Colonic mucosa (tissue), 4 donors: ENCODE measurements around the gene PTPMT1. TPM values are rescaled to one million over a fixed set of nuclear protein-coding genes. Genes with fewer than 3 reads are reported as not detected.
"Not testable (repeated sequence)": the region's sequence is repeated elsewhere in the genome, so short reads cannot be mapped to it uniquely, and the experiment has no call there.

Source experiments
- DNase-seq: peaks from one replicate; pipeline ENCODE4 v3.0.0-alpha.2; 2020
- H3K27ac ChIP-seq: fragments of 200-600 bp; one replicate; pipeline ENCODE4 v1.8.0; 2021
- H3K27me3 ChIP-seq: fragments of 200-600 bp; one replicate; pipeline ENCODE4 v1.8.0; 2021
- H3K36me3 ChIP-seq: fragments of 200-600 bp; one replicate; pipeline ENCODE4 v1.8.0; 2021
- H3K4me1 ChIP-seq: fragments of 200-600 bp; one replicate; pipeline ENCODE4 v1.8.0; 2021; ENCODE audit warnings: mild to moderate bottlenecking
- H3K4me3 ChIP-seq: fragments of 200-600 bp; one replicate; pipeline ENCODE4 v1.8.0; 2021
- H3K9ac ChIP-seq, 2 donors: one replicate each; pipeline ENCODE4 v1.7.0; 2013; ENCODE audit warnings: control low read depth in 2 of 2, low read depth in 2 of 2, low read length in 2 of 2
- H3K9me3 ChIP-seq: fragments of 200-600 bp; one replicate; pipeline ENCODE4 v1.8.0; 2021
- intact Hi-C: fragments of 100-400 bp; cut with DNase I; formaldehyde crosslinking; loops from one replicate; pipeline ENCODE4 v1.14.1; 2022
- total RNA-seq, 2 donors: library from RNA; stranded (reverse); fragmentation: NEBNext Ultra II Directional in 1 of 2; extraction: Animal tissue kit (Norgen Biotek cat#: 25700) in 1 of 2; gene quantifications; one replicate each; pipeline ENCODE4 v1.2.1, GENCODE V29; 2021
- TF ChIP-seq, protein P1 (sequence below): fragments of 200-600 bp; IDR thresholded peaks from one replicate; pipeline ENCODE4 v1.8.0; 2022; ENCODE audit warnings: antibody characterized with exemption, mild to moderate bottlenecking
- donor health status: healthy.
- donor health status: DM: no; HTN: no; CAD: no.
- donor health status: DM: no; HTN: no; CAD: no.

Gene PTPMT1
- total RNA-seq, 2 donors from 2014 or later, result 33.6 to 52.5 TPM

DNA sequence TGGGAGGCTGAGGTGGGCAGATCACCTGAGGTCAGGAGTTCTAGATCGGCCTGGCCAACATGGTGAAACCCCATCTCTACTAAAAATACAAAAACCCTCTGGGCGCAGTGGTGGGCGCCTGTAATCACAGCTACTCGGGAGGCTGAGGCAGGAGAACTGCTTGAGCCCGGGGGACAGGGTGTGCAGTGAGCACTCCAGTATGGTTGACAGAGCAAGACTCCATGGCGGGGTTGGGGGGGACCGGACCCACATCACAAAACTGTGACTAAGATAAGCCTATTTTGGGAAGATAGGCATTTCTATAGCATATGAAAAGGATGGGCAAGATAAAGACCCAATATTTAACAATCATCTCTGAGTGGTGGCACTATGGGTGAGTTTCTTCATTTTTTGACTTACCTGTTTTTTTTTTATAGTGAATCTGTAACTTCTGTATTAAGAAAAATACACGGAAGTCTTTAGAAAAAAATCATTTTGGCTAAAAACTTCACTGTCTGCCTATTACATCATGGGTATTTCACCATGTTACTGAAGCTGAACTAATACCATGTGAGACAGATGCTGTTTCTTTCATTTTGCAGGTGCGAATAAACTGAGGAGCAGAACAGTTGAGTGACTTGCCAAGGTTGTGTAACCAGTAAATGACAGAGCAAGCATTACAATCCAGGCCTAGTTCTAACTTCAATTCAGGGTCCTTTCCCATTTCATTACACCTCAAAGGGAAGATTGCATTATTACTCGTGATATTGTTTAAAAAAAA, 14.9 kb upstream of the PTPMT1 start:
- intact Hi-C loops, result no loop called here
- no peaks in the 10 kb centered on the region for H3K27me3 ChIP-seq
- H3K27ac ChIP-seq, result no peak overlapping the region
- H3K9me3 ChIP-seq, result no peaks in the 10 kb centered on the region
- H3K4me1 ChIP-seq, result no peaks in the 10 kb centered on the region
- peak overlapping the region in 1 of 2 donors; percentile 19 for H3K9ac ChIP-seq
- TF ChIP-seq, protein P1, sequence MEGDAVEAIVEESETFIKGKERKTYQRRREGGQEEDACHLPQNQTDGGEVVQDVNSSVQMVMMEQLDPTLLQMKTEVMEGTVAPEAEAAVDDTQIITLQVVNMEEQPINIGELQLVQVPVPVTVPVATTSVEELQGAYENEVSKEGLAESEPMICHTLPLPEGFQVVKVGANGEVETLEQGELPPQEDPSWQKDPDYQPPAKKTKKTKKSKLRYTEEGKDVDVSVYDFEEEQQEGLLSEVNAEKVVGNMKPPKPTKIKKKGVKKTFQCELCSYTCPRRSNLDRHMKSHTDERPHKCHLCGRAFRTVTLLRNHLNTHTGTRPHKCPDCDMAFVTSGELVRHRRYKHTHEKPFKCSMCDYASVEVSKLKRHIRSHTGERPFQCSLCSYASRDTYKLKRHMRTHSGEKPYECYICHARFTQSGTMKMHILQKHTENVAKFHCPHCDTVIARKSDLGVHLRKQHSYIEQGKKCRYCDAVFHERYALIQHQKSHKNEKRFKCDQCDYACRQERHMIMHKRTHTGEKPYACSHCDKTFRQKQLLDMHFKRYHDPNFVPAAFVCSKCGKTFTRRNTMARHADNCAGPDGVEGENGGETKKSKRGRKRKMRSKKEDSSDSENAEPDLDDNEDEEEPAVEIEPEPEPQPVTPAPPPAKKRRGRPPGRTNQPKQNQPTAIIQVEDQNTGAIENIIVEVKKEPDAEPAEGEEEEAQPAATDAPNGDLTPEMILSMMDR, result no peak
- no peak overlapping the region for H3K4me3 ChIP-seq
- DNase-seq, result no peak
- no peaks in the 10 kb centered on the region for H3K36me3 ChIP-seq

DNA sequence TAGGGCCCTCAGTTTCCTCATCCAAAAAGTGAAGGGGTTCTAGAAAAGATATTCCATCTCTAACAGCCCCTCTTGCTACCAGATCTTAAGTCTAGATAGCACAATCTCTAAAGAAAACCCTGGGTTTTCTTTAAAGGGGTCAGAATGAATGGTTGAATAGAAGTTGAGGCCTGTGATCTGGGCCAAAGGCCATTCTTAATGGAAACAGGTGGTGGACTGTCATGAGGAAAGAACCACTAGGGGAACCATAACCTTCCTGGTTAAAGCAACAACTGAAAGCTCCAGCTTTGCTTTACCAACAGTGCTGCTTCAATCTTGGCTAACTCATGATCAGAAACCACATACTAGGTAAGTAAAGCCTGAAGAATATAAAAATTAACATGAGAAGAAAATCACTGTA, 14.3 kb upstream of the PTPMT1 start:
- H3K4me3 ChIP-seq, result no peak overlapping the region
- H3K9me3 ChIP-seq, result no peaks in the 10 kb centered on the region
- H3K36me3 ChIP-seq, result no peaks in the 10 kb centered on the region
- H3K4me1 ChIP-seq, result no peaks in the 10 kb centered on the region
- TF ChIP-seq, protein P1, result peak; percentile 23
- H3K9ac ChIP-seq, result peak overlapping the region in 1 of 2 donors; percentile 96
- H3K27ac ChIP-seq, result peak overlapping the region; percentile 95
- no peaks in the 10 kb centered on the region for H3K27me3 ChIP-seq
- intact Hi-C loops, result no loop called here
- DNase-seq, result no peak

DNA sequence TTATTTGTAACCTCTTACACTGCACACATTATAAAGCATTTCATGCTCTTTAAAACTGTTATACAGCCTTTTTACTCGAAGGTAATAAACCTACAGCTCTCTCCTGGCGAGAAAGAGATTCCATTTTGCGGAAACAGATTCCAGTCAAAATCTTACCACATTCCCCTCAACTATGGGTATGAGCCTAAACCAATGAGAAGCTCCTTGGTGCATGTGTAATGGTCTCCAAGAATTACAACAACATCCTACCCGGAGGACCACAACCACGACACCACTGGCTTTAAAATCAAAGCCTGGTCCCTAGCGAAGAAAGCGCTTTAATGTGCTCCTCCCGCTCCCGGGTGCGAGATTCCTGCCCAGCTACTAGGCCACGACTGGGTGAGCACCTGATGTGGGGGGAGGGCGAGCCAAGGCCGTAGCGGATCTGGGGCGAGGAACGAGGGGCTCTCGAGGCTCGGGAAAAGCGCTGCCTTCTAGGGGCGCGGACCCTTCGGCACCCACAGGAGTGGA, 13.3 kb upstream of the PTPMT1 start:
- Histone ChIP-seq H3K27me3 (no peaks in the 10 kb centered on the region), H3K4me1 (no peaks in the 10 kb centered on the region), H3K4me3 (peak overlapping the region; percentile 90), H3K9ac (peak overlapping the region; percentile 86 to 96), H3K9me3 (no peaks in the 10 kb centered on the region), H3K36me3 (no peaks in the 10 kb centered on the region), H3K27ac (peak overlapping the region; percentile 95)
- intact Hi-C loops, result no loop called here
- DNase-seq, result peak; percentile 57
- TF ChIP-seq, protein P1, result no peak

DNA sequence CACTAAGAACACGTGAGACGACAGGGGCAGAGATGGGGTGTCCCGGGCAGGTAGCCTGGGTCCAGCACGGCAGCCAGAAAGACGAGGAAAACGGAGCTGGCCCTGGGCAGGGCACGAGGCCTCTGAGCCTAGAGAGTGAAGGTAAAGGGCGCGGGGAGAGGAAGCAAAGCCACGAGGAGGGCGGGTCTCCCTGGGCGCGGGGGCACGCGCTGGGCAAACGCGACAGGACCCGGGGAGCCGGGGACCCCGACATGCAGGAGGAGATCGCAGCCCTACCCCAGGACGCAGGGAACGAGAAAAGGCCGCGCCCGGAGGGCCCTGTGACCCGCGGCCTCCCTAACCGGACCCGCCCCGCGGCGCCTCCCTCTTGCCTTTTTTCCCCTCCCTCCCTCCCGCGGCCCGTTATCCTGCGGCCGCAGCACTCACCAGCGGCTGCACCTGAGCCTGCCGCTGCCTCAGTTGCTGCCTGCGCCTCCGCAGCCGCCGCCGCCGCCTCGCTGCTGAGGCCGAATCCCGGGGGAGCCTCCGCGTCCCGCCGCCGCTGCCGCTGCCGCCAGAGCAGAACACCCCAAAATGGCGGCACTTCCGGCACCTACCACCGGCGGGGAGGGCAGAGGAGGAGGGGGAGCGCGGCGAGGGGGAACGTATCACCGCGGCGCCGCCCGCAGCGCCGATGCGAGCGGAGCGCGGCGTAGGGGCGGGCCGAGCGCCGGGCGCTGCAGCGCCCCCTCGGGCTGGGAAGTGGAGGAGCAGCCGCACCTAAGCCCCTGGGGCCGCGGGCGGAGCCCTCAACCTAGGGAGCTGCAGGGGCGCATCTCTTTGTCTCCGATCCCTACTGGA, 12.6 kb upstream of the PTPMT1 start, which contains the start of gene CELF1:
CELF1 (minus strand) TSS at position 567 of the 840 bp plus-strand sequence. CDS start 53,609 bp downstream, outside the sequence.
- intact Hi-C loops, result no loop called here
- Histone ChIP-seq H3K36me3 (no peaks in the 10 kb centered on the region), H3K27me3 (no peaks in the 10 kb centered on the region), H3K27ac (peak within 1 kb of the TSS; percentile 95), H3K9ac (peak within 1 kb of the TSS; percentile 86 to 96), H3K4me1 (no peaks in the 10 kb centered on the region), H3K9me3 (no peaks in the 10 kb centered on the region), H3K4me3 (peak within 1 kb of the TSS; percentile 90)
- TF ChIP-seq, protein P1, result peak; percentile 81
- peak; percentile 92 for DNase-seq

DNA sequence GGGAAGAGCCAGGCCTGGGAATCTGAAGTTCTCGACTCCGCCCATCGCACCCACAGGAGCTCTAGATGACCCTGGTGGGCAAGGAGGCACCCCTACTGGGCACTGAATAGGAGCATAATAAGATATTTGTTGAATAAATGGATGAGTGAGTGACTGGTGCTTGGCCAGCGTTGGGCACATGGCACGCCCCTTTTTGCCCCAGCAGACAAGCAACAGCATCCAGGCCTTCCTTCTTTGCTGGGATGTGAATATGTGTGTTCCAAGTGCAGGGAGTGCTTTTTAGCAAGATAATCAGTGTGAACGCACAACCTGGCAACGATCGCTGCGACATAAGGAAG, 12.0 kb upstream of the PTPMT1 start:
- no peaks in the 10 kb centered on the region for H3K4me1 ChIP-seq
- H3K9me3 ChIP-seq, result no peaks in the 10 kb centered on the region
- TF ChIP-seq, protein P1, result no peak
- peak overlapping the region; percentile 90 for H3K4me3 ChIP-seq
- no peaks in the 10 kb centered on the region for H3K27me3 ChIP-seq
- intact Hi-C loops, result no loop called here
- H3K27ac ChIP-seq, result peak overlapping the region; percentile 95
- no peak for DNase-seq
- H3K9ac ChIP-seq, result peak overlapping the region; percentile 75 to 86
- no peaks in the 10 kb centered on the region for H3K36me3 ChIP-seq

DNA sequence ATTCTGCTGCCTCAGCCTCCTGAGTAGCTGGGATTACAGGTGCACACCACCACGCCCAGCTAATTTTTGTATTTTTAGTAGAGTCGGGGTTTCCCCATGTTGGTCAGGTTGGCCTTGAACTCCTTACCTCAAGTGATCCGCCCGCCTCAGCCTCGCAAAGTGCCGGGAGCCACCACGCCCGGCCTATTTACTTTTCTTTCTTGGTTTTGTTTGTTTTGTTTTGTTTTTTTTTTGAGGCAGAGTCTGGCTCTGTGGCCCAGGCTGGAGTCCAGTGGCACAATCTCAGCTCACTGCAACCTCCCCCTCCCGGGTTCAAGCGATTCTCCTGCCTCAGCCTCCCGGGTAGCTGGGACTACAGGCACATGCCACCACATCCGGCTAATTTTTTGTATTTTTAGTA, 8.4 kb upstream of the PTPMT1 start:
- intact Hi-C loops, result not testable (repeated sequence)

More for the DNA sequence above, 8.4 kb upstream of the PTPMT1 start:
- not testable (repeated sequence) for H3K4me3 ChIP-seq, H3K9ac ChIP-seq, H3K9me3 ChIP-seq, H3K36me3 ChIP-seq, DNase-seq, H3K4me1 ChIP-seq, H3K27me3 ChIP-seq, H3K27ac ChIP-seq
